Measurements from ENCODE around the gene LCE1C.

- TF ChIP-seq NFIC (IDR thresholded peaks at IDR 0.05) = no peak
- no peak for TF ChIP-seq FOXM1 (IDR thresholded peaks at IDR 0.05; ENCODE audit: borderline replicate concordance, low read depth)
- no peak for TF ChIP-seq TAF1 (IDR thresholded peaks at IDR 0.05; ENCODE audit: low read depth)
- TF ChIP-seq EP300 (IDR thresholded peaks at IDR 0.05; ENCODE audit: borderline replicate concordance) = no peak
- no peak for TF ChIP-seq CREB1 (IDR thresholded peaks at IDR 0.05; ENCODE audit: low read depth)
- TF ChIP-seq TEAD4 (IDR thresholded peaks at IDR 0.05) = no peak
- TF ChIP-seq CEBPB (IDR thresholded peaks at IDR 0.05) = no peak
- no peak for TF ChIP-seq RAD21 (IDR thresholded peaks at IDR 0.05; ENCODE audit: low read depth)
These were observed 49.2 kb upstream of the LCE1C start for GRCh38 chr1:152855661-152856060.

Data from Ishikawa (cell line).